Measurements from ENCODE around the gene DSCAM. TPM values are rescaled to one million over a fixed set of nuclear protein-coding genes. Genes with fewer than 3 reads are reported as not detected.

The DSCAM gene
- total and polyA plus RNA-seq, 2 donors (not counting 3 experiments of a cell fraction or from before 2014, with no cell fraction given) = not detected

GRCh38 chr21:40300300-40300699, 546.7 kb downstream of the DSCAM start:
- ChIA-PET CTCF (no interaction called here), POLR2A (no interaction called here)
- H4K20me1 ChIP-seq (replicated peaks; ENCODE audit: control insufficient read depth, extremely low read depth, insufficient read depth, low read length) = no peaks in the 10 kb centered on the region
- no peaks in the 10 kb centered on the region for H3K27me3 ChIP-seq (ENCODE audit: control insufficient read depth in 2 of 2, insufficient read depth in 2 of 2, low read length in 2 of 2)
- no TSS peak for BruUV-seq (replicated peaks)
- H3K9me3 ChIP-seq (replicated peaks; ENCODE audit: control insufficient read depth, insufficient read depth, low read length) = peaks cover 13% of the 10 kb centered on the region
- FAIRE-seq (no peak), DNase-seq (ENCODE audit: low read depth, low spot score) (no peak)
- no peak overlapping the region for H3K27ac ChIP-seq (ENCODE audit: insufficient read depth, low read depth, low read length)
- TF ChIP-seq JUN (IDR thresholded peaks at IDR 0.05; ENCODE audit: borderline replicate concordance, insufficient read depth, insufficient read length, low read depth) (no peak), MAX (IDR thresholded peaks at IDR 0.05; ENCODE audit: insufficient read depth, insufficient read length) (no peak), CTCF (IDR thresholded peaks at IDR 0.05; ENCODE audit: extremely low read depth in 1 of 2, insufficient read depth in 1 of 2, low read depth in 1 of 2, low read length in 2 of 2) (no peak), POLR2AphosphoS5 (IDR thresholded peaks at IDR 0.05; ENCODE audit: insufficient read depth, low read depth, low read length) (no peak), POLR2A (IDR thresholded peaks at IDR 0.05; ENCODE audit: low read depth, low read length) (no peak), EZH2 (IDR thresholded peaks at IDR 0.05; ENCODE audit: borderline replicate concordance, low read depth, low read length, severe bottlenecking) (no peak), MYC (IDR thresholded peaks at IDR 0.05; ENCODE audit: low read depth, low read length) (no peak), GATA2 (IDR thresholded peaks at IDR 0.05; ENCODE audit: insufficient read depth, insufficient read length, low read depth, low read length) (no peak), FOS (IDR thresholded peaks at IDR 0.05; ENCODE audit: borderline replicate concordance, insufficient read depth, low read length) (no peak)
- no peak overlapping the region for H3K4me3 ChIP-seq (replicated peaks in 1 of 3; ENCODE audit: insufficient read depth in 1 of 3, low read depth in 1 of 3, low read length in 3 of 3)
- intact Hi-C loops (cut with micrococcal nuclease) = no loop called here
- H3K4me2 ChIP-seq (ENCODE audit: insufficient read depth, low read length) = no peak overlapping the region
- no peak overlapping the region for H2AFZ ChIP-seq (ENCODE audit: low read depth, low read length)
- H3K36me3 ChIP-seq (ENCODE audit: control insufficient read depth in 2 of 2, extremely low read depth in 1 of 2, insufficient read depth in 2 of 2, low read length in 2 of 2) = no peaks in the 10 kb centered on the region
- no peaks in the 10 kb centered on the region for H3K4me1 ChIP-seq (ENCODE audit: control insufficient read depth, extremely low read depth, insufficient read depth, low read length)
- dilution Hi-C loops (cut with MboI; ENCODE audit: extremely low pct_ligation_motif_present, low sequenced_read_pairs) = no loop called here
- no peak overlapping the region for H3K9ac ChIP-seq (replicated peaks; ENCODE audit: extremely low read depth, insufficient read depth, low read length)
- H3K9me1 ChIP-seq (replicated peaks; ENCODE audit: control insufficient read depth, extremely low read depth, insufficient read depth, low read length) = no peaks in the 10 kb centered on the region
- no peaks in the 10 kb centered on the region for H3K79me2 ChIP-seq (ENCODE audit: control insufficient read depth, insufficient read depth, low read length)
